Type B pancreatic cell (in vitro differentiated cells): Measurements from ENCODE around the gene CFAP299. TPM values are rescaled to one million over a fixed set of nuclear protein-coding genes. Genes with fewer than 3 reads are reported as not detected.

Experiments
- DNase-seq: peaks from one replicate; pipeline ENCODE4 v3.0.0; 2021; ENCODE audit warnings: mixed read lengths; ENCODE audit not compliant: unreplicated experiment; ENCODE audit errors: extremely low spot score
- H3K27ac Mint-ChIP-seq: 2 replicates; pipeline ENCODE4 v1.8.0; 2021; ENCODE audit warnings: mild to moderate bottlenecking, mixed read lengths
- H3K27me3 Mint-ChIP-seq: 2 replicates; pipeline ENCODE4 v1.8.0; 2021; ENCODE audit warnings: mixed read lengths
- H3K36me3 Mint-ChIP-seq: 2 replicates; pipeline ENCODE4 v1.8.0; 2021; ENCODE audit warnings: mixed read lengths
- H3K4me1 Mint-ChIP-seq: one replicate; pipeline ENCODE4 v1.8.0; 2021; ENCODE audit warnings: mixed read lengths; ENCODE audit not compliant: unreplicated experiment
- H3K4me3 Mint-ChIP-seq: 2 replicates; pipeline ENCODE4 v1.8.0; 2021; ENCODE audit warnings: mild to moderate bottlenecking, mixed read lengths
- H3K9me3 Mint-ChIP-seq: 2 replicates; pipeline ENCODE4 v1.8.0; 2021; ENCODE audit warnings: mixed read lengths
- CTCF ChIP-seq: fragments of 200-600 bp; sonication (generic); conservative IDR thresholded peaks from 2 replicates; pipeline ENCODE4 v1.5.0; 2021; ENCODE audit warnings: antibody characterized with exemption, mild to moderate bottlenecking
- total RNA-seq: library from RNA; stranded (reverse); gene quantifications from 2 replicates; pipeline ENCODE4 v1.2.1, GENCODE V29; 2021; ENCODE audit warnings: low replicate concordance

The CFAP299 gene
- total RNA-seq, 1 donor from 2014 or later = 1.1 TPM

- Mint-ChIP-seq H3K27ac (no peak overlapping the region), H3K9me3 (no peaks in the 10 kb centered on the region), H3K27me3 (no peaks in the 10 kb centered on the region), H3K36me3 (no peaks in the 10 kb centered on the region), H3K4me1 (no peaks in the 10 kb centered on the region), H3K4me3 (no peak overlapping the region)
- no peak for DNase-seq
- TF ChIP-seq CTCF = no peak
These were observed 596.1 kb downstream of the CFAP299 start for GRCh38 chr4:80931631-80932081.

- TF ChIP-seq CTCF = no peak
- Mint-ChIP-seq H3K27ac (no peak overlapping the region), H3K27me3 (peaks cover 5% of the 10 kb centered on the region), H3K4me3 (no peak overlapping the region), H3K9me3 (no peaks in the 10 kb centered on the region), H3K4me1 (no peaks in the 10 kb centered on the region), H3K36me3 (no peaks in the 10 kb centered on the region)
- DNase-seq = no peak
These were observed 612.6 kb downstream of the CFAP299 start for GRCh38 chr4:80948141-80948540.

GRCh38 chr4:80948995-80949394 is 613.5 kb downstream of the CFAP299 start:
- Mint-ChIP-seq H3K4me1 (no peaks in the 10 kb centered on the region), H3K27me3 (peaks cover 5% of the 10 kb centered on the region), H3K9me3 (no peaks in the 10 kb centered on the region), H3K4me3 (no peak overlapping the region), H3K27ac (no peak overlapping the region), H3K36me3 (no peaks in the 10 kb centered on the region)
- DNase-seq = no peak
- no peak for TF ChIP-seq CTCF

GRCh38 chr4:80956421-80956820 is 620.9 kb downstream of the CFAP299 start:
- Mint-ChIP-seq H3K27ac (no peak overlapping the region), H3K9me3 (no peaks in the 10 kb centered on the region), H3K27me3 (no peaks in the 10 kb centered on the region), H3K36me3 (no peaks in the 10 kb centered on the region), H3K4me1 (no peaks in the 10 kb centered on the region), H3K4me3 (no peak overlapping the region)
- no peak for DNase-seq
- TF ChIP-seq CTCF = no peak

- H3K4me1 Mint-ChIP-seq = no peaks in the 10 kb centered on the region
- TF ChIP-seq CTCF = no peak
- H3K9me3 Mint-ChIP-seq = no peaks in the 10 kb centered on the region
- peaks cover 7% of the 10 kb centered on the region for H3K27me3 Mint-ChIP-seq
- H3K4me3 Mint-ChIP-seq = no peak overlapping the region
- no peak for DNase-seq
- H3K36me3 Mint-ChIP-seq = no peaks in the 10 kb centered on the region
- H3K27ac Mint-ChIP-seq = no peak overlapping the region
These were observed 627.5 kb downstream of the CFAP299 start for GRCh38 chr4:80963051-80963450.

GRCh38 chr4:80967346-80967745 is 631.8 kb downstream of the CFAP299 start:
- peaks cover 17% of the 10 kb centered on the region for H3K27me3 Mint-ChIP-seq
- DNase-seq = no peak
- H3K9me3 Mint-ChIP-seq = no peaks in the 10 kb centered on the region
- H3K27ac Mint-ChIP-seq = no peak overlapping the region
- H3K4me1 Mint-ChIP-seq = no peaks in the 10 kb centered on the region
- TF ChIP-seq CTCF = no peak
- no peak overlapping the region for H3K4me3 Mint-ChIP-seq
- H3K36me3 Mint-ChIP-seq = no peaks in the 10 kb centered on the region
